Hepatocyte (in vitro differentiated cells): ENCODE results near the gene MUSK. TPM values are rescaled to one million over a fixed set of nuclear protein-coding genes. Genes with fewer than 3 reads are reported as not detected.

Experiments used
- DNase-seq: peaks from one replicate; pipeline ENCODE4 v3.0.0-alpha.2; 2016; ENCODE audit warnings: low spot score
- H2AFZ ChIP-seq: fragments of 200-600 bp; sonication (generic); 2 replicates; pipeline ENCODE4 v1.6.0; 2016; ENCODE audit warnings: antibody characterized with exemption, mild to moderate bottlenecking
- H3K27ac ChIP-seq: fragments of 200-600 bp; sonication (generic); 2 replicates; pipeline ENCODE4 v1.5.1; 2016; ENCODE audit warnings: mild to moderate bottlenecking
- H3K27me3 ChIP-seq: fragments of 200-600 bp; sonication (generic); 2 replicates; pipeline ENCODE4 v1.6.1; 2016
- H3K36me3 ChIP-seq: fragments of 200-600 bp; sonication (generic); replicated peaks from 2 replicates; pipeline ENCODE4 v1.5.1; 2016; ENCODE audit warnings: low read depth; ENCODE audit not compliant: insufficient read depth
- H3K4me1 ChIP-seq: fragments of 200-600 bp; sonication (generic); 2 replicates; pipeline ENCODE4 v1.5.1; 2016; ENCODE audit warnings: mild to moderate bottlenecking, moderate library complexity; ENCODE audit not compliant: insufficient read depth
- H3K4me2 ChIP-seq: fragments of 200-600 bp; sonication (generic); 2 replicates; pipeline ENCODE4 v1.6.0; 2016
- H3K4me3 ChIP-seq: fragments of 200-600 bp; sonication (generic); 2 replicates; pipeline ENCODE4 v1.5.1; 2016; ENCODE audit warnings: mild to moderate bottlenecking
- H3K79me2 ChIP-seq: fragments of 200-600 bp; sonication (generic); 2 replicates; pipeline ENCODE4 v1.6.0; 2017; ENCODE audit warnings: mild to moderate bottlenecking
- H3K9me2 ChIP-seq: fragments of 200-600 bp; sonication (generic); replicated peaks from 2 replicates; pipeline ENCODE4 v1.6.0; 2017; ENCODE audit warnings: mild to moderate bottlenecking; ENCODE audit not compliant: insufficient read depth
- H3K9me3 ChIP-seq: fragments of 200-600 bp; sonication (generic); 2 replicates; pipeline ENCODE4 v1.5.1; 2016; ENCODE audit warnings: low read depth, mild to moderate bottlenecking
- H4K20me1 ChIP-seq: fragments of 200-600 bp; sonication (generic); 2 replicates; pipeline ENCODE4 v1.6.0; 2016; ENCODE audit warnings: mild to moderate bottlenecking; ENCODE audit not compliant: insufficient read depth, poor library complexity, severe bottlenecking
- EZH2 ChIP-seq: fragments of 200-600 bp; sonication (generic); IDR thresholded peaks from 2 replicates; pipeline ENCODE4 v1.6.1; 2016; ENCODE audit warnings: antibody characterized with exemption, mild to moderate bottlenecking, borderline replicate concordance
- EZH2phosphoT487 ChIP-seq: fragments of 200-600 bp; sonication (generic); IDR thresholded peaks from one replicate; pipeline ENCODE4 v1.6.1; 2018; ENCODE audit warnings: antibody characterized with exemption, mild to moderate bottlenecking, low read depth, moderate library complexity; ENCODE audit not compliant: unreplicated experiment, severe bottlenecking
- WGBS: methylation state at CpG from one replicate; pipeline ENCODE4 v1.1.6; 2016; ENCODE audit warnings: low lambda C conversion rate; ENCODE audit errors: missing lambda C conversion rate; 5-methylcytosine and 5-hydroxymethylcytosine counted together
- polyA plus RNA-seq: library from polyadenylated mRNA; unstranded; fragments of >200 nt; fragmentation: Nextera tagmentation; extraction: Ambion mirVana; gene quantifications from 2 replicates; pipeline ENCODE4 v1.2.1, GENCODE V29; 2016
- total RNA-seq: library from RNA; depleted of rRNA; stranded (reverse); fragments of >200 nt; gene quantifications from 2 replicates; pipeline ENCODE4 v1.2.3, GENCODE V29; 2014
- TF ChIP-seq, protein P1 (sequence below): fragments of 200-600 bp; sonication (generic); IDR thresholded peaks from 2 replicates; pipeline ENCODE4 v1.5.1; 2016; ENCODE audit warnings: antibody characterized with exemption, mild to moderate bottlenecking; ENCODE audit not compliant: poor library complexity

The MUSK gene
- total and polyA plus RNA-seq, 2 experiments from 2014 or later = 0.47 TPM; not detected in 1

DNA sequence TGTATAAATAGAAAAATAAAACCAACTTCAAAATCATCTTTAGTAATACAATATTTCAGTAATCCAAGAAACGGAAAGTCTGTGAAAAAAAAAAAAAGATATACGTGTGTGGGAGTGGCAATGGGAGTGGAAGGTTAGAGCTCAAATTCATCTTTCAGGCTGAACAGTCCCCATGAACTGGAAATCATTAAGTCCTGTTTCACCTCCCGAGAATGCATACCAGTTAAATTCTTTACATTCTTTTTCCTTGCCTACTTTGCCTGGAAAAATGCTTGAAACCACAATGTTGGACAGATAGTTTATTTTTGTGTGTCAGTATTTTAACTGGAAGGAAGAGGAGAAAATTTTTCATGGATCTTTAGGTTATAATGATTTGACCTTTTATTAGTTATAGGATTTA, 166.8 kb downstream of the MUSK start:
- WGBS = 42% methylated on average over 3 of the region's 3 CpGs
- Histone ChIP-seq H3K27me3 (no peaks in the 10 kb centered on the region), H3K79me2 (no peaks in the 10 kb centered on the region), H3K27ac (no peak overlapping the region), H4K20me1 (no peaks in the 10 kb centered on the region), H3K4me3 (no peak overlapping the region), H3K9me2 (no peaks in the 10 kb centered on the region), H3K36me3 (no peaks in the 10 kb centered on the region), H3K4me2 (no peak overlapping the region), H2AFZ (no peak overlapping the region), H3K9me3 (no peaks in the 10 kb centered on the region), H3K4me1 (no peaks in the 10 kb centered on the region)
- TF ChIP-seq, protein P1, sequence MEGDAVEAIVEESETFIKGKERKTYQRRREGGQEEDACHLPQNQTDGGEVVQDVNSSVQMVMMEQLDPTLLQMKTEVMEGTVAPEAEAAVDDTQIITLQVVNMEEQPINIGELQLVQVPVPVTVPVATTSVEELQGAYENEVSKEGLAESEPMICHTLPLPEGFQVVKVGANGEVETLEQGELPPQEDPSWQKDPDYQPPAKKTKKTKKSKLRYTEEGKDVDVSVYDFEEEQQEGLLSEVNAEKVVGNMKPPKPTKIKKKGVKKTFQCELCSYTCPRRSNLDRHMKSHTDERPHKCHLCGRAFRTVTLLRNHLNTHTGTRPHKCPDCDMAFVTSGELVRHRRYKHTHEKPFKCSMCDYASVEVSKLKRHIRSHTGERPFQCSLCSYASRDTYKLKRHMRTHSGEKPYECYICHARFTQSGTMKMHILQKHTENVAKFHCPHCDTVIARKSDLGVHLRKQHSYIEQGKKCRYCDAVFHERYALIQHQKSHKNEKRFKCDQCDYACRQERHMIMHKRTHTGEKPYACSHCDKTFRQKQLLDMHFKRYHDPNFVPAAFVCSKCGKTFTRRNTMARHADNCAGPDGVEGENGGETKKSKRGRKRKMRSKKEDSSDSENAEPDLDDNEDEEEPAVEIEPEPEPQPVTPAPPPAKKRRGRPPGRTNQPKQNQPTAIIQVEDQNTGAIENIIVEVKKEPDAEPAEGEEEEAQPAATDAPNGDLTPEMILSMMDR = no peak
- no peak for TF ChIP-seq EZH2phosphoT487
- no peak for TF ChIP-seq EZH2
- DNase-seq = no peak

DNA sequence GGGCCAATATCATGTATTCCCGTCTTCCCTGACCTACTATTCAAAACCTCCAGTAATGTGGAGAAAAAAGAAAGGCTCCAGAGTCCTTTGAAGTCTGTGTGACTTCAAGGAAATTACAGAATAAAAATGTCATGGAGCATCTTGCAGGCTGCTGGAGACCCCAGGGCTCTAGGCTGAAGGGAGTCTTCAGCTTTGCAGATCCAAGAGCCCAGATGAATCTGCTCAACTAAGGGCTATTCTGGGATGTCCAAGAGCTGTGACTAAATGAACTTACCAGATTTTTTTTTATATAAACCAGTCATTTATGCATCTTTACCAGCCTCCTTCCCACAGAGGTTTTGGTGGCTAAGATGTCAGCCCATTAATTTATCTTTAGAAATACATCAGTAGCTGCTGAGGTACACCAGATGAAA, 167.3 kb downstream of the MUSK start:
- TF ChIP-seq EZH2phosphoT487 = no peak
- no peak for TF ChIP-seq EZH2
- TF ChIP-seq, protein P1 = no peak
- H3K9me2 ChIP-seq = no peaks in the 10 kb centered on the region
- no peak overlapping the region for H3K27ac ChIP-seq
- H2AFZ ChIP-seq = no peak overlapping the region
- no peaks in the 10 kb centered on the region for H4K20me1 ChIP-seq
- no peaks in the 10 kb centered on the region for H3K79me2 ChIP-seq
- no peaks in the 10 kb centered on the region for H3K9me3 ChIP-seq
- H3K4me1 ChIP-seq = no peaks in the 10 kb centered on the region
- DNase-seq = no peak
- no peaks in the 10 kb centered on the region for H3K36me3 ChIP-seq
- no peaks in the 10 kb centered on the region for H3K27me3 ChIP-seq
- no peak overlapping the region for H3K4me2 ChIP-seq
- WGBS = 59% methylated on average over 1 of the region's 1 CpG
- H3K4me3 ChIP-seq = no peak overlapping the region

DNA sequence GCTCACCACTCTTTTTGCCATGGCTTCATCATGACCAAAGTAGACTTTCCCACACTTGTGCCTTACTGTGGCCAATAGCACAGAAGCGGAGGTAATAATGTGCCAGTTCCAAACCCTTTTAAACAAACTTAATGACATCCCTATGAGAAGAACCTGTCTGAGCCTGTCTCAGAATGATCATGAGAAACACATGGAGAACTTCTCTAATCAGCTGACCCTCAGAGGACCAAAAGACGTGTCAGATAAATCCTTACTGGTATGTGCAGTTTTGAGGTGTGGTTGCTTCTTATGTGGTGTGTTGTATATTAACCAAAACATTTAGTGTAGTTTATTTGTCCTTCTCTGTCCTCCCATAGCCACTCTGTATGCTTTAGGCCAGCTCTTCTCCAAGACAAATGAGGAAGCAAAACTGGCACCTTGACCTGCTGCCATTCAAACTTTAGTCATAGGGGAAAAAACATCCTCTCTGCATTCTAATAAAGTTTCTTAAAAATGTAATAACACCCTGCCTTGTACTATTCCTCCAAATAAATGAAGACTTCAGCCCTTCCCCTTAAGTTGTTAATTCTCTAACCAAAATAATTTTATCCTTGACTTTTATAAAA, 168.9 kb downstream of the MUSK start:
- no peak for DNase-seq
- Histone ChIP-seq H3K4me3 (no peak overlapping the region), H3K4me1 (no peaks in the 10 kb centered on the region), H3K27me3 (no peaks in the 10 kb centered on the region), H3K79me2 (no peaks in the 10 kb centered on the region), H3K27ac (no peak overlapping the region), H3K36me3 (no peaks in the 10 kb centered on the region), H3K9me3 (no peaks in the 10 kb centered on the region), H3K4me2 (no peak overlapping the region), H4K20me1 (no peaks in the 10 kb centered on the region), H3K9me2 (no peaks in the 10 kb centered on the region), H2AFZ (no peak overlapping the region)
- TF ChIP-seq EZH2 (no peak), EZH2phosphoT487 (no peak)
- TF ChIP-seq, protein P1 = no peak
- whole genome bisulfite sequencing = 83% methylated on average over 2 of the region's 2 CpGs
